ENCODE data around the gene OGA. TPM values are rescaled to one million over a fixed set of nuclear protein-coding genes. Genes with fewer than 3 reads are reported as not detected.
A peak's percentile ranks its signal among the peaks of the same experiment; 100 is the strongest.
"Not testable (repeated sequence)": the region's sequence is repeated elsewhere in the genome, so short reads cannot be mapped to it uniquely, and the experiment has no call there.

OGA gene
- total RNA-seq, 2 donors from 2014 or later, result 70.4 to 71.4 TPM

DNA sequence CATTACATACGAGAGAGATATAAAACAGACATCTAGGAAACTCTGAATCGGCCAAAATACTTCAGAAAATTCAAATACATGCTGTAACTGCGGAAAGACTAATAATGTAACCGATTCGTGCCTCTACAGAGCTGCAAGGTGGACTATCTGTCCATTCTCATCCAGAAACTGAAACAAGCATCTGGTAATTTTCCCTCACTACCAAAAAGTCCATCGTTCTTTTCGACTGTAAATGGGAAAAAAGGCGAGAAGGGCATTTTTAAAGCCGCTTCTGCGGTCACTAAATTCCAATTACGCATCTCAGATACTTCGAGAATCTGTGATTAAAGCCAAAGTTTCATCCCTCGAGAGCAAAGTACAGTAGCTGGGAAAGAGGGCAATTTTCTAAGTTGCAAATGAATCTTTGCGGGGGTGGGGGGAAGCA lies 1.3 kb downstream of the OGA start:
- intact Hi-C loops (cut with DNase I), result no loop called here
- ATAC-seq, result no peak
- no peak for DNase-seq

DNA sequence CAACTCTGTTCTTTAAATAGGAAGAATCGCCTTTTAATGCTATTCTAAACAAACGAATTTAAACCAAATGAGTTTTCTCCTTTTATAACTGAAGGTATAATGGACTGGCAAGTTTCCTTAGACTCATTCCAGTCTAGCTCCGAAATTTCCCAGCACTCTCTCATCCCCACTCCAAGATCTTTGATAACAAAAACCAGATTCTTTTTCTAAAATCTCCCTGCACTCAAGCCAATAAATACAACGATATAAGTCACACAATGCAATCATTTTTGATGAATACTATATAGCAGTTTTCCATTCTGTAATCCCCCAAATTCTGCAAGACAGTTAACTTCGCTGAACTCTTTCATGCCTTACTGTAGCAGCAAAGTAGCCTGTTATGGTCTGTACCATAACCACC lies 1.9 kb downstream of the OGA start:
- intact Hi-C loops (cut with DNase I), result no loop called here
- ATAC-seq (no peak), DNase-seq (no peak)

DNA sequence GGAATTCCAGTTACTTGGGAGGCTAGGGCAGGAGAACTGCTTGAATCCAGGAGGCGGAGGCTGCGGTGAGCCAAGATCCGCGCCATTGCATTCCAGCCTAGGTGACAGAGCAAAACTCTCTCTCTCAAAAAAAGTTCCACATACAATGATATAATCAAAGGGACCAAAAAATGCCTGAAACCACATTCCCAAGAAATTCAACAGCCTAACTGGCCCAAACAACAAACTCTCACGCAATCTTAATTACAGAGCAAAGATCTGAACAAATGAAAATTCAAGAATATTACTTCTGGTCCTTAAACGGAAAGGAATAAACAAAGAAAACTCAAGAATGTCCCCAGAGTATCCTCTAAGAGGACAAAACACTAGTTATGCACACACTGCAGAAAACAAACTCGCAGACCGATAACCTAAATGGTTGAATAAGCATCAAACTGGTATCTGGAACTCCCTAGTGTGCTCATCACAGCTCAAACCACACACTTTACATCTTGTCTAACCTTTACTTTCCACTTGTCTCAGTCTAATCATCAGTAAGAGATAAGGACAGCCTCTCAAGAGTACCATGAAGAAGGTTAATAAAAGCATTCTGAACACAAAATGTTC lies 3.7 kb downstream of the OGA start:
- ATAC-seq (no peak), DNase-seq (no peak)
- intact Hi-C loops (cut with DNase I), result no loop called here

DNA sequence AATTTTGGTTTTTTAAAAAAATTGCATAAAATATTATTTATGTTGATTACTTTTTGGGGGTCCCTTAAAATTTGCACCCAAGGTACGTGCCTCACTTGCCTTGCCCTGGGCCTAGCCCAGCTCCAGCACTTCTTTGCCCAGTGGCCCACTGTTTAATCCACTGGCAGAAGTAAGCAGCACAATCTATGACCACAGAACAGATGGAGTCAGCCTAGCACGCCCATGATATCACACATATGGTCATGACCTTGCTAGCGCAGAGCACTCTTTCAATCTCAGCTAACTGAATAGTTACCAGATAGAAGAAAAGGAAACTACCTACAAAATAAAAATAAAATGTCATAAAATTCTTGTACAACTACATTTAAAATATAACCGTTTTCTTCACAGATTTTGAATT lies 5.6 kb downstream of the OGA start:
- no peak for ATAC-seq
- no peak for DNase-seq
- intact Hi-C loops (cut with DNase I), result no loop called here

DNA sequence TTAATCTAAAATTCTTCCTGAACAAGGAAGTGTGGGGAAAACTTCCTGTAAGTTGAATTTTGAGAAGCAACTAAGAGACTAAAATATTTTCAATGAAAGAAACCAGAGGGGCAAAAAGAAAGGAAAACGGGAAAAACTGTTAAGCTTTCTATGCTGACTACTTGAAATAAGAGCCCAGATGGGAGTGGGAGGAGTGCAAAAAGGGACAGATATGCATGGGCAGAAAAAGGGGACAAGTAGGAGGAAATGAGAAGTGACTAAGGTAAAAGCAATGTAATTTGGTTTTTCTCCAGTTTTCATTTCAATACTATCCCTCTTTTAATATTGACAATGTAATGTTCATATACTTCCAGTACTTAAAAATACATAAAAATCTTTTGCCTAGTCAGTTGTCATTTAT lies 11.1 kb downstream of the OGA start:
- intact Hi-C loops (cut with DNase I), result no loop called here
- no peak for DNase-seq
- no peak for ATAC-seq

DNA sequence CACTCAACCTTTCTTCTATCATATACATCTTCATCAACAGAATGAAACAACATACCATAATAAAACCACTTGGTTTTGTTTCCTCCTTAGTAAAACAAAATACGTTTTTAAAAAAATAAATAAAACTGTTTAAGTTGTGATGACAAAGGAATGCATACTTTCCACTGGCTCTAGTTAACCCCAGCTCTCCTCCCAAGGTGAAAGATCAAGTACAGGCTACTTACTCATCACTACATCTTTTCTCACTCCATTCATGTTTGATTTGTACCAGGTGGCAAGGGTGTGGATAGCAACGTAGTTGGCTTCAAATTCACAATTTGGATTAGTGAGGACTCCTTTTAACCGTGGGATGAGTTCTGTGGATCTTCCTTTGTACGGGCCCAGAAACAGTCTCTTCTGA lies 14.7 kb downstream of the OGA start:
- ATAC-seq (no peak), DNase-seq (no peak)
- intact Hi-C loops (cut with DNase I), result no loop called here

DNA sequence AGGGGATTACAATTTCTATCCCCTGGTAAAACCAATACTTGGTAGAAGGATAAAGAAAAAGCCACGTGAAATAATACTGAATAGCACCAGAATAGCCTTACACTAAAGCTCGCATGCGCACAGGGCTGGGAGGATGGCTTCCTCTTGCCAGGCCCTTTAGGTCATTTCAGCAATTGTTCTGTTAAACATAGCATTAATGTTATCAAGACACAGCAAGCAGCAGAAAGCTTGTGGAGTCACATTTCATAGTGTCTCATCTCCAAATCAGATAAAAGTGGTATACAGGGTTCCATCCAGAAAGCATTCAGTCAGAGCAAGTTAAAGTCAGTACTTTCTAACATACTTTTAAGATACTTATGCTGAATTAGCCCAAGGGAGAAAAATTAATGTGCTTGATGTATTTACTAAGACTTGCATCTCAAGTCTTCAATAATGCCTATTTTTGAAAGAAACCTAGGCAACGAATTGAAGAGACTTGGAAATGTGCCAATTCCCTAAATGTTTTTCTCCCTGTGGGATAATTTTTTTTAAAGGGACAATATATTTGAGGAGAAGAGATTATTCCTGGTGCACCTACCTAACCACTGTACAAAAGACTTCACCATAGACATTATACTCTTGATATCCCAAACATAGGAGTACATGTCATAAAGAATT lies 20.7 kb downstream of the OGA start:
- ATAC-seq, result peak in 1 of 2 donors; percentile 26
- intact Hi-C loops (cut with DNase I), result no loop called here
- no peak for DNase-seq

DNA sequence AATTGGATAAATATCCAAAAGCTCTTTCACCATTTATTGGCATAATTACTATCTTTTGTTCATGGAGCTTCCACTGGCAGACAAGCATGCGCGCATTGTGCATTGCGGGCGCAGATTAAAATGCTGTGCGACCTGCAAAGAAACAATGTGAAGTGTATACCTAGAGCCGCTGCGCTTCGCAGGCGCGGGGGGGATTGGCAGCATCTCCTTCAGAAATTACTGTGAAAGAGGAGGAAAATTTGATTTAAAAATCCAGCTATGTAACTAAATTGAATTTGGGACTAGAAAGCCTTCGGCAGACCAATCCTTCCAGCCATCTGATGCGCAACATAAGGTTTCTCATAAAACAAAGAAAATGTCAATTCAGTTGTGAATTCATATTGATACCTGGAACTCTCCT lies 24.7 kb downstream of the OGA start:
- DNase-seq (no peak), ATAC-seq (no peak)
- intact Hi-C loops (cut with DNase I), result no loop called here

DNA sequence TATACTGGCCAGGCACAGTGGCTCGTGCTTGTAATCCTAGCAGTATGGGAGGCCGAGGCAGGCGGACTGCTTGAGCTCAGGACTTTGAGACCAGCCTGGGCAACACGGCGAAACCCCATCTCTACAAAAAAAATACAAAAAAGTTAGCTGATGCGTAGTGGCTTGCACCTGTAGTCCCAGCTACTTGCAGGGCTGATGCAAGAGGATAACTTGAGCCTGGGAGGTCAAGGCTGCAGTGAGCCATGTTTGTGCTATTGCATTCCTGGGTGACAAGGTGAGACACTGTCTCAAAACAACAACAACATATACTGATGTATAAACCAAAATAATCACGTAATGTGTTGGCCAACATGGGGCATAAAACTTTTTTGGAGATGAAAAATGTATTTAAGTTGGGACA lies 28.6 kb downstream of the OGA start:
- DNase-seq (no peak), ATAC-seq (no peak)
- intact Hi-C loops (cut with DNase I), result no loop called here

DNA sequence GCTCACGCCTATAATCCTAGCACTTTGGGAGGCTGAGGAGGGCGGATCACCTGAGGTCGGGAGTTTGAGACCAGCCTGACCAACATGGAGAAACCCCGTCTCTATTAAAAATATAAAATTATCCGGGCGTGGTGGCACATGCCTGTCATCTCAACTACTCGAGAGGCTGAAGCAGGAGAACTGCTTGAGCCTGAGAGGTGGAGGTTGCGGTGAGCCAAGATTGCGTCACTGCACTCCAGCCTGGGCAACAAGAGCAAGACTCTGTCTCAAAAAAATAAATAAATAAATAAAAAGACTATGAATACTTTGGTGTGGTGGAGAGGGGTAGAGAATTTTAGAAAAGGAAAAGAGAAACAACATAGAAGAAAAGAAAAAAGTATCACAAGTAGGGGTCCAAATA lies 29.0 kb downstream of the OGA start:
- DNase-seq; ATAC-seq; intact Hi-C loops (cut with DNase I): not testable (repeated sequence)

DNA sequence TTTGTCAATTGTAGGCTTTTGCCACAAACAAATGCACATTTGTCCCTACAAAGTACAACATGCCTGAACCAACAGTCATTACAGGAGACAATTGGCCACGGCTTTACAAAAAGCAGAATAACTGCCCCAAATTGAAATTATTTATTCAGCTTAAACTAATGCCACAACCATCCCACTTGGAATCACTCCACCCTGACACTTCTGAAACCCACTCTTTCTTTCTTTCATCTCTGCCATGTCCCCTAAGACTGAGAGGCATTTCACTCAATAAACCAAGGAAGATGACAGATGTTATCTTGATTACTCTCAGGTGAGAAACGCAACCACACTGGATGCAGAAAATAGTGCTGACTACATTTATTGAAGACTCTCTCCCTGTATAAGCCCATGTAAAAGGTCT lies 32.4 kb downstream of the OGA start:
- ATAC-seq, result no peak
- intact Hi-C loops (cut with DNase I), result no loop called here
- no peak for DNase-seq

DNA sequence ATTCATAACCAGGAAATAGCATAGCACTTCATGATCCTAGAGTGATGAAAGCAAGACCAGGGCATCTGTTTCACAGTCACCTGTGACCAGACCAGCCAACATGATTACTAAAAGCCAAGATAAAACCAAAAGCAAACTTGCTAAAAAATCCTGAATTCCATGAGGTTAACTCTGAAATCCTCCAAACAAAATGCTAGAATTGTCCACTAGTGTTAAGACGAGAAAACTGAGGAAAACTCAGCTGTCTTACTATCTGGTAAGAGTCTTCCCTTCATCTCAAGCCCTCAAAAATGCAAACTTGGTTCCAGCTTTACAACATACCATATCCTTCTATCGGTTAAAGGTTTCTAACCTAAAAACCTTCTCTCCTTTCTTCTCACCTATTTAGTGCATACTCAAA lies 33.7 kb downstream of the OGA start:
- ATAC-seq (no peak), DNase-seq (no peak)
- intact Hi-C loops (cut with DNase I), result no loop called here

DNA sequence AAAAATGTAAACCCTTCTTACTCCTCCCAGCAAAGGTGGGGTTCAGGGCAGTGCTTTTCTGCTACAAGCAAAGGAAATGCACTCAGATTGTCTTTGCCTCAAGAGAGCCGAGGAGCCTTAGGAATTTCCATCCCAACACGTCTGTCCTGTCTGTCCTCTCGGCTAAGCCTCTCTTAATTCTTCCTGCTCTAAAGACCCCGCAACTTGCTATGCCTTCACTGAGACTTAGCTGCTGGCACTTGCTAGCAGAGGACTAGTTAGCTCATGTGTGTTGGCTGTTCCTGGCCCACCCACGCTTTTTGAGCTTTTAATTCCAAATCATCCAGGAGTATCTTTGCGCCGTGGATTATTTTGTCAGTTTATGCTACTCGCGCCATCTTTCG lies 34.5 kb downstream of the OGA start:
- ATAC-seq, result no peak
- intact Hi-C loops (cut with DNase I), result no loop called here
- no peak for DNase-seq

DNA sequence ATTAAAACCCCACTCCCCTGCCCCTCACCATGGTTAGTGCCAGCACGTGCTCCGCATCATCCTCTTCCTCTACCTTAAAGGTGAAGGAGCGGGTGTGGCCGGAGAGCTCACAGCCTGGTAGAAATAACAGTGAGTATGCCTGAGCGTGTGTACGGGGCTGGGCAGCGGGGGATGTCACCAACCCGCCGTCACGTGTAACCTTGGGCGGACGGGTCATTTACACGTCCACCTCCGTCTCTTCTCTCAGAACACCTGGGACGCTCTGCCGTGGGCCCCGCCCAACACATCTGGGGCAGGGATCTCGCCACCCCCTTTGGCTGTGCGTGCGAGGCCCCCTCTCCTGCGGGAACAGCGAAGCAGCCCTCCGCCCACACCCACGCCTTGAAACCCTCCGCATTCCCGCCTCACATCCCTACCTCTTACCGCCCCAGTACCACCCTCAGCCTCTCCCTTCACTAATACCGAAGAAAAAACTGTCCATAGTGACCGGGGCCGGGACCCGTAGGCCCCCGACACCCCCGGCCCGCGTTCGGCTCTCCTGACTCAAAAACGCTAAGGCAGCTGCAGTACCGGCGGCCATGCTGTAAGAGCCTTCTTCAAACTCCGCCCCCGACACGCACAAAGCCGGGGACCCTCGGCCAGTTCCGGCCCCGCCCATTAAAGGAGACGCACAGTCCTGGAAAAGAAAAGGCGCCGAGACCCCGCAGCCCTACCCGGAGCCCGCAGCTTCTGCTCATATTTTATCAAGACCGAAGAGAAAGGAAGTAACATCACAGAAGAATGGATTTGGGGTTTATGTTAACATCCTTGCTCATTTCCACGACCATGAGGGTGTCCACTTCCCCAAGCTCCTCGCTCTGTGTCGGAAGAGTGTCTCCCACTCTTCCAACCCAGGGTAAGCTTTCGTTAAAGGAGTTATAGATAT lies 35.2 kb downstream of the OGA start, which contains the start of gene NPM3:
NPM3 (minus strand) TSS at position 636 of the 925 bp plus-strand sequence; CDS start at position 580, 56 bp downstream.
- intact Hi-C loops (cut with DNase I), result no loop called here
- DNase-seq, result peak; percentile 91
- ATAC-seq, result peak; percentile 70 to 73

DNA sequence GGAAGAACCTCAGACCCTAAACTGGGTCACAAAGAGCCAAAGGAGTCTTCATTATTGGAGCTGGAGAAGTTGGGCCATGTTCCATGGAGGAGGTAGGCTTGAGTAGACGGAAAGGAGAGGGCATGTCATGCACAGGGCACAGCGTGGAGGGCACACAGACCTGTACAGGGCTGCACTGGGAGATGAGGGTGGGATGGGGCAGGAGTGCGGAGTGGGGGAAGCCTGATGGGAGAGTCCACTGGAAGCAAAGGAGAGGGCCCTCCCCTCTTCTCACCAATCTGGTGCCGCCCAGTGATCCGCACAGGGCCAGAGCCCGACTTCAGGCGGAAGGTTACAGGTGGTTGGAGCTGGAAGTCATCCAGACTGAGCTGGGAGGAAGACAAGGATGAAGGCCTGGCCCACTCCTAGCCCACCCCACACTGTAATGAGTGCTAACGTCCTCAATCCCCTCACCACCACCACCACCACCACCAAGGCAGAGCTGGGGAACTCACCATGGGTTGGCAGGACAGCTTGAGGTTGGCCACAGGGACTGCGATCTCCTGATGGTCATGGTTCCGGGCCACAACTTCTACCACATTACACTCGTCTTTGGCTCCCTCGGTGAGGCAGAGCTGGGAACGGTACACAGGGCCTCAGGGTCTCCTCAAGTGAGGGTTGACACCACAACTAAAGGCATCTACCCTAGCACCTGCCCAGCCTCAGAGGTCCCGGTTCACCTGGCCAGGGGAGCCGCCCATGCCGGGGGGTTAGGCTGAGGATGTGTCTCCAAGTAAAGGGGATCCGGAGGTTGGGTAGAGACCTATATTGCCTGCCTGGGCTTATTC lies 36.0 kb downstream of the OGA start:
- DNase-seq (no peak), ATAC-seq (no peak)
- intact Hi-C loops (cut with DNase I), result loop anchor here in 1 of 2 donors (2.0 kb wide), 1 partner anchor 181 kb away; no protein-coding TSS in a partner anchor

DNA sequence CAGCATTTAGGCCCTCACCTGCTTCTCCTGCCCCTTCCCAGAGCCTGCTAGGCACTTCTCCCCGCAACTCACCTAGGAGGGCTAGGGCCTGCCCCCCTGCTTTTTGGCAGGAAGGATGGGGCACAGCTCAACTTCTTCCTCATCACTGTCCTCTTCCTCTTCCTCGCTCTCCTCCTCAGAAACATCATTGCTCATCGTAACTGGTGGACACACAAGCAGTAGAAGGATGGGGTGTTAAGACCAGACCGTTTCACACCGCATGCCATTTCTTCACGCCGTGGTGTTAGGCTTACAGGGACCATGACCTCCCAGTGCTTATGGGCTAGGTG lies 36.6 kb downstream of the OGA start:
- intact Hi-C loops (cut with DNase I), result loop anchor here in 1 of 2 donors (2.0 kb wide), 1 partner anchor 181 kb away; no protein-coding TSS in a partner anchor
- no peak for DNase-seq
- no peak for ATAC-seq

DNA sequence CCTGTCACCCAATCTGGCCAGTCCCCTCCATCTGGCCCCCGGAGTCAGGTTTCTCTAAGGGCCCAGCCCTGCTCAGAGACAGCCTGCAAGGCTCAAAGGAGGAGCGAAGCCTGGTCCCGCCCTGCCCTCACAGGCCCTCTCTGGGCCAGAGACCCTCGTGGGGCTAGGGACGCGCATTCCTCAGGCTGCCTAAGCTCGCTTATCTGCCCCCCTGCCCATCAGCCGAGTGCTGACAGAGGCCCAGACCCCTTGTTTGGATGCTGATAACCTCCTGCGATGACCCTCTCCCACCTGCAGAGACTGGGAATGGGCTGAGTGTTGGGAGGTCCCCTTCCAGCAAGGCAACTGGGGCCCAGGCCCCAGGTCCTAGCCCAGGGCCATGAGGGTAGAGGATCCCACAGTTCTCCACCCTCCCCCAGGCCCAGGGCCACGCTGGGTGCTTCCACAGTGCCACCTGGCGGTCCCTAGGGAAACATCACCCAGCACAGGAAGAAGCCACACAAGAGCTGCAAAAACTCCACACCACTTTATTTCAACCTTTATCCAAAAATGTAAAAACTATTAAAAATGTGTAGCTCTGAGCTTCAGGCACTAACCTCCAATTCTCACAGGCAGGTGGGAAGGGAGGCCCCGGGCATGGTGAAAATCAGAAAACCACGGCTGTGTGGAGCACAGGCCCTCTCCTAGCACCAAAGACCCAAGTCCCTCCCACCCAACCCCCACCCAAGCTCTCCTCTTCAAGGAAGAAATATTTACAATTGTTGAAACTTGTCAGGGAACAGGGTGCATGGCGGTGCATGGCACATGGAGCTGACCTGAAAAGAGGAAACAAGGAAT lies 37.2 kb downstream of the OGA start:
- DNase-seq, result peak; percentile 67
- peak; percentile 36 to 41 for ATAC-seq
- intact Hi-C loops (cut with DNase I), result loop anchor here in 1 of 2 donors (2.0 kb wide), 1 partner anchor 180 kb away; no protein-coding TSS in a partner anchor

DNA sequence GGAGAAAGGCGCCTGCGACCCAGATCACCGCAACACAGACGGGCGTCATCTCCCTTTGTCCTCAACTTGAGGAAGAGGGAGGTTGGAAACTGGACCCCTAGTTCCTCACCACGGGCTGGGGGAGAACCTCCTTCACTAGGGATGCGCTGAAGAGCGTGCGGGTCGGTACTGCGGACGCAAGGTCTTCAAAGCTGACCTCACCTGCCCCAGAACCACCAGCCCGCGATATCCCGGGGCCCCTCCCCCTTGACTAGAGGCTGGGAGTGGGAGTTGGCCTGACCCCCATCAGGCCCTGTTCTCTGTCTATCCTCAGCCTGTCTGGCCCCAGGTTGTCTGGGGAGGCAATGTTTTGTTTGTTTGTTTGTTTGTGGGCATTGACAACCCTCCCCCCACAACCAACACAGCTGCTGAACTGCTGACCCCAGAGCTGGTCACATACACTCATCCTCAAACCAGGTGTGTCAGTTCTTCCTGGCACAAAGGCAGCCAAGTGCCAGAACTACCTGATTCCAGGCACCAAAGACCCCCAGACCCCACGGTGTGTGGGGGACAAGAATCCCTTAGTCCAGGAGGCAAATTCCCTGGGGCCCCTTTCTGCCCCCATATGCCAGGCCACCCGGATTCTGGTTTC lies 37.9 kb downstream of the OGA start:
- DNase-seq, result no peak
- intact Hi-C loops (cut with DNase I), result loop anchor here in 1 of 2 donors (2.0 kb wide), 1 partner anchor 180 kb away; no protein-coding TSS in a partner anchor
- no peak for ATAC-seq
